GM19351 (cell line): ENCODE results near the gene SMCO2.

Source experiments
- ATAC-seq: cut with Tn5 transposase; IDR thresholded peaks from one replicate; pipeline ENCODE4 v1.9.1; 2021; ENCODE audit warnings: mild to moderate bottlenecking, moderate library complexity; ENCODE audit not compliant: unreplicated experiment

Gene SMCO2

DNA sequence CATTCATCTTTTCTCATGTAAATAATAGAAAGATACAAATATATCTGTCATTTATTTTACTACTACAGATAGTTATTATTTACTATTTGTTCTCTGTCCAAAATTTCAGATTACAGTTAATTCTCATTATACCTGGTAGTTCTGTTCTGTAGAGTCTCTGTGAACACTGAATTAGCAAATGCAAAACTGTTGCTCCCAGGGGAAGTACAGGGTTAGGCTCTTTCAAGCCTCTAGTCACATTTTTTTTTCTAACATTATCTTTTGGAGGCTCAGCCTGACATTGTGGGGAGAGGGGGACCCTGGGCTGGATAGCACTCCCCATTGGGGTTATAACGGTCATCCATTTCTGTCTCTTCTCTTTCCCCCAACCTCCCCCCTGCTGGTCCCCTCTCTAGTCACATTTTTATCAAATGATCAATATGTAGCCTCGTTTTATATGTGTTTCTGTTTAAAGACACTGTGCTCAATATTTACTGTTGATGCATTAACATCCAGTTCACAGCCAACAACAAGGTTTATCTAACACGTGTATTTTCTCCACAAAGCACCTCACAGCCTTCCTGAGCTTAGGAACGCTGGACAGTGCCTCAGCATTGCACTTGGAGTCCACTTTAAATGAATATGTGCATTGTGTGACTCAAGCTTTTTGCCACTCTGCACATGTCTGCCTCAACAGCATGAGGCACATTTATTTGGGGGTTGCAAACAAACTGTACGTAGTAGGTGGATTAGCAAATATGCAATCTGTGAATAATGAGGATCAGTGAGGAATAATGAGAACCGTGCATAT, 4.7 kb downstream of the SMCO2 start:
- no peak for ATAC-seq

DNA sequence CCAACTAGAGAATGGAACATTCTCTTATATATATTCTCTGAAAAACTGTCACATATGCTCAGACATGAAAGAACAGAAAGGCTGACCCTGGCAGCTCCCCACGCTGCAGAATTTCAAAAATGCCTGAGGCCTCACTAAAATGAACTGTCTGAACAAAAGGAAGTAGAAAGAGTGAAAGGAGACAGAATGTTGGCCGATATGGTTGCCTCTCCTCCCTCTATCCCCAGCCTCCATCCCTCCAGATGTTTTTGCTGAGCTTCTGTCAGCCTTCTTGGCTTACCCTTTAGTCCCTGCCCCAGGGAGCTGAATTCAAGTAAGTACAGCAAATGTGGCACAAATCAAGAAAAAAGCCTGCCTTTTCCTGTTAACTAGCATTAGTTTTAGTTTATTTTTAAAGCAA, 6.9 kb downstream of the SMCO2 start:
- no peak for ATAC-seq

DNA sequence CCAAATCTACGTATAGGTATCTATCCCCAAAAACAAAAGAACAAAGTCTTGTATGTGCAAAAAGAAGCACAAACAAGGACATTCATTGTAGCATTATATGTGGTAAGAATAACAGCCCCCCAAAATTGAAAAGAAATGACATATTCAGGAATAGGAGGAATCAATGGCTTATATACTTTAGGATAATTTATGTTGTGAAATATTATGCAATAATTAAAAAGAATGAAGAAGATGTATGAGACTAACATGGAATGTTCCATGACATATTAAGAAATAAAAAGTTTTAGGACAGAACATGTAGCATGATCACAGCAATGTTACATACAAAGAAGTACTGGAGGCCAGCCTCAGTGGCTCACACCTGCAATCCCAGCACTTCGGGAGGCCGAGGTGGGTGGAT, 9.1 kb downstream of the SMCO2 start:
- no peak for ATAC-seq

DNA sequence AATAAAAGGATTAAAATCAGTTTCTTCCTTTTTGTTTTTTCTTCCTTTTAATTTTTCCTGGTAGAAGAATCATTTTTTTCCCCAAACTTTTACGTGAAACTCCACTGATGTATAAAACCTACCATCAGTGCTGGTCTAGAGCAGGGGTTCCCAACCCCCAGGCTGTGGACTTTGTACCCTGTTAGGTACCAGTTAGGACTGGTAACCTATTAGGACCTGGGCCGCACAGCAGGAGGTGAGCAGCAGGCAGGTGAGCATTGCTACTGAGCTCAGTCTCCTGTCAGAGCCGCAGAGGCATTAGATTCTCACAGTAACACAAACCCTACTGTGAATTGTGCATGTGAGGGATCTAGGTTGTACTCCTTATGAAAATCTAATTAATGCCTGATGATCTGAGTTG, 10.1 kb downstream of the SMCO2 start:
- ATAC-seq, result no peak

DNA sequence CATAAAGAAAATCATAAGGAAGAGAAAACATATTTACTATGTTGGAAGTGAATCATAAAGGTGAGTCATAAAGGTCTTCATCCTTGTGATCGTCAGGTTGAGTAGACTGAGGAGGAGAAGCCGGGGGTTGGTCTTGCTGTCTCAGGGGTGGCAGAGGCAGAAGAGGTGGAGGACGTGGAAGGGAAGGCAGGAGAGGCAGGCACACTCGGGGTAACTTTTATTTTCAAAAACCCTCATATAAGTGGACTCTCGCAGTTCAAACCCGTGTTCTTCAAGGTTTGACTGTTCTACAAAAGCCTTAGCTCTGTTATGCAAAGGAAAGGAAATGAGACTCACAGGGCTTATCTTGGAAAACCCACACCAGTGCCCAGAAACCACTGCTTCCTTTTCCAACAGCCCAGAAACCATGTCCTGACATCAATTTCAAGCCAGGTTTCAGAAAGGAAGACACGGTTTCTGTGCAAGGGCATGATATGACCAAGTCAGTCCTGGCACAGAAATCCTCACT, 14.0 kb downstream of the SMCO2 start:
- ATAC-seq, result no peak

DNA sequence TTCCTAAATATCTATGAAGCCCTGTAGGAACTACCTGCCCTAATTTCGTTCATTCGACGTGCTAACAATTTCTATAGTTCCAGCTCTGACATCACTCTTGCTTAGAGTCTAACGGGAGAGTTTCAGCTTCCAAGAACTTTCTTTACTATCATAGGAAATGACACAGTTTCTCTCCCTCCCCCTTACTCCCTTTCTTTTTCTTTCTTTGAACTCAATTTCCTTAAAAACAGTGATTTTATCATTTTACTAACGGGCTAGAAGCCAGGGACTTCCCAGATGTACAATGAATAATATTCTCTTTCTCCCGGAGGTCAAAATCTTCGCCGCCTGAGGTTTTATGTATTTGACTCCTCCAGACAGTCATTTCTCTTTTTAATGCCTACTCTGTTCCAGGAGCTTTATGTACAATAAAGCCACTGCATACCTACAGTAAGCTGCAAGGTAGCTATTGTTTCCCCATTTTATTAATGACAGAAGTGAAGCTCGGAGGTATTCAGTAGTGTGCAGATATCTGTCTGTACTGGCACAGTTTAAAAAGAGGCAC, 15.7 kb downstream of the SMCO2 start:
- no peak for ATAC-seq

DNA sequence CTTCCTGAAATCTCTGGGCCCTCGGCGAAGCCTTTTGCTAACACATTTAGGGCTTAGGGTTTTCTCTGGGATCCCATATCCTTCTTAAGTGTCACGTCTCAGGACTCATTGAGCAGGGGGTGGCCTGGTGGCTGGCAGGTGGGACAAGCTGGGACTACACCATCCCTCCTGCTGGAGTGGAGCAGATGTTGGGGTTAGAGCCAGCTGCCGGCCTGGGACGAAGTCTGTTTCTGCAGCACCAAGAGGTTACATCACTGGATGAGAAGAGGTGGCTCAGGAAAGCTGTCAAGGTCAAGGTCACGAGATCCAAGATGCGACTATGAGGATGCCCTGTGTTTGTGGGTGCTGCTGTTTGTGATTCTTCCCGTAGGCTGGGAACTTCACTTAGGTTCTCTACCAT, 16.3 kb downstream of the SMCO2 start:
- no peak for ATAC-seq

DNA sequence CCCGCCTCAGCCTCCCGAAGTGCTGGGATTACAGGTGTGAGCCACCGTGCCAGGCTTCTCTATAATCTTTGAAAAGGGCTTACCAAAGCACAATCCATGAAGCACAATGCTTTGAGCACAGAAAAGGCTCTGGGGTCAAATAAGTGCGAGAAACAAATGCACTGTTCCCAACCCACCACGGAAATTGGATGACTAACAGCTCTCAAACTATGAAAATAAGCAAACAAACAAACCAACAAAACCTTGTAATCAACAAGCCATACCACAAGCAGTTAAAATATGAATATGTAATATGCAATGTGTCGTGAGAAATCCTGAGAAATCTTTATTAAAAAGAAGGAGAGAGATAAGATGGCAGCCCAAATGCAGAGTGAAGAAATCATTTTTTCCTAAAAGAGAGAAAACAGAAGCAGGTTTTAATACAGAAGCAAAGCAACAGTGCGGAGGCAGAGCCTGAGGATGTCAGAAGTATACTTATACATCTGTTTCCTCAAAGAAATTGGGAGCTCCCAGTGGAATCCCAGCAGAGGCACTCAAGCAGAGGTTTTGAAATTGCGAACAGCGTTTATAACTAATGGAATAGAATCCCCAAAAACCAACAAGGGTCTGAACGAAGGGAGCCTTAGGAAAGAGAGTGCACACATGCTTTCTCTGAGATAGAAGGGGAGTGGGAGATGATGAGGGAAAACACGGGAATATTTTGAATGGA, 17.1 kb downstream of the SMCO2 start:
- ATAC-seq, result no peak

DNA sequence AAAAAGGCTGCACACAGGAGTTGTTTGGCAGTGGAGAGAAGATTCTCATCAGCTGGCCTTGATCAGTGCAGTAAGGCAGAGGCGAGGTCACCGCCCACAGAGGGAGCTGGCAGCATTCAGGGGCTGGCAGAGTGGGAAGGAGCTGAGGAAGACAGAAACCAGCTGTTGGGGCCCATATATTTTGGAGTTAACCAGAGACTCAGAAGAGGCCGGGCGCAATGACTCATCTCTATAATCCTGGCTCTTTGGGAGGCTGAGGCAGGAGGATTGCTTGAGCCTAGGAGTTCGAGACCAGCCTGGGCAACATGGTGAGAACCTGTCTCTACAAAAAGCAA, 17.7 kb downstream of the SMCO2 start:
- no peak for ATAC-seq

DNA sequence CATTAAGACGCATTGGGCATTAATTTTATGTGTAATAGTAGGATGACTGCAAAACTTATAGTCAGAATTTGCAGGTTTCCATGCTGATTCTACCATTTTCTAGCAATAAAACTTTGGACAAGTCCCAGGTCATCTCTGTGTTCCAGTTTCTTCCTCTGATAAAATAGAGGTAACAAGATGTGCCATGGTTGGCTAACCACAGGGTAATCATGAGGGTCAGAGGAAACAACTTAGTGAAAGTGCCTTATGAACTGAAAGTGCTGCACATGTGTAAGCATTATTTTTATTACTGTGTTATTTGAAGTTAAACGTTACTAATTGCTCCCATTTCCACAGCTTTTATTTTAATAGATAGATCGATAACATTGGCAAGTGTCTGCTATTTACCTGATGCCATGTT, 21.1 kb downstream of the SMCO2 start:
- ATAC-seq, result no peak

DNA sequence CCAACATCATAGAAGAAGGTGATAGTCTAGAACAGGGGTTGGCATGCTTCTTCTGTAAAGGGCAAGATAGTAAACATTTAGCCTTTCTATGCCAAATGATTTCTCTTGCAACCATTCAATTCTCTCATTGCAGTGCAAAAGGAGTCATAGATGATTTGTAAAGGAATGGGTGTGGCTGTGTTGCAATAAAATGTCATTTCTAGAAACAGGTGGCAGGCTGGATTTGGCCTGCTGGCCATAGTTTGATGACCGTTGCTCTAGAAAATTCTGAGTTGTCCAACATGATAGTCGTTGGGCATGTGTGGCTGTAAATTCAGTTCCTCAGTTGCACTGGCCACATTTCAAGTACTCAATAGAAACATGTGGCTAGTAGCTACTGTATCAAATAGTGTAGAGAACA, 21.7 kb downstream of the SMCO2 start:
- ATAC-seq, result no peak

DNA sequence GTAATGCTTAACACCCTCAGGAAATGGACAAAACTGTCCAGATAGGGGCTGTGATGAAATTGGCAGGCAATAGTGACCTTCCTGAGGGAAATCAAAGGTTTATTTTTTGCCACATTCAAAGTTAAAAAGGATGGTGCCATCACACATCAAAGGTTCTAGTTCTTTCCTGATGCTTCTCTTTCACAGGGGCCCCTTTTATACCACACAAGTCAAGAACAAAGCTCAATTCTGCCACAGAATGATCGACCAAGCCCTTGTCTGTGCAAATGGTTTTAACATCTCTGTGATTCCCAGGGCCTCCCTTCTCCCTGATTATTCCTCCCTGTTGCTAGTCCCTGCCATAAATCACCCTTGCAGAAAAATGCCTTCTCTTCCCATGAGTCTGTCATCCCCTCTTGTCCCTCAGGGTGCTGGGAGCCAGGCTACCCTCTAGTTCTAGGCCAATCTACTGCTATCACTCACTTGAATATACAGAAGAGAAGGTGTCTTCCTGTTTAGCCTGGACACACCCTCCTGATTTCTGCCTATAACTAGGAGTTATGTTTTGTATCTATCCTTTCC, 22.7 kb downstream of the SMCO2 start:
- ATAC-seq, result no peak

DNA sequence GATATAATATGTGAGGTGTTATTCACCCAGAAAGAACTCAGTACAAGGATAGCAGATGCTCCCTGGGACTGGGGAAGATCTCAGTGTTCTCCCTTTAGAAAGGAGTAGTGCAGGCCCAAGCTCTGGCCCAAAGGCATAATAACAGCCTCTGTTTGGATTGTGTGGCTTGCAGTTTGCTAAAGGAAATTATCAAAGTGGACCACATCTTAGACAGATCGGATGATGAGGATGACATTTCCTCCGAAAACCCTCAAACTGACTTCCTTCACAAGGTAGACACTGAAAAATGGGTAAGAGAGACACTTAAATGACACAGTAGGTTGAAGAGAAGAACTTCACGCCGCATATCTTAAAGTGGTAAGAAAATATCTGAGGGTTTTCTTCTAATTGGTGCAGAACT, 26.1 kb downstream of the SMCO2 start:
- no peak for ATAC-seq

DNA sequence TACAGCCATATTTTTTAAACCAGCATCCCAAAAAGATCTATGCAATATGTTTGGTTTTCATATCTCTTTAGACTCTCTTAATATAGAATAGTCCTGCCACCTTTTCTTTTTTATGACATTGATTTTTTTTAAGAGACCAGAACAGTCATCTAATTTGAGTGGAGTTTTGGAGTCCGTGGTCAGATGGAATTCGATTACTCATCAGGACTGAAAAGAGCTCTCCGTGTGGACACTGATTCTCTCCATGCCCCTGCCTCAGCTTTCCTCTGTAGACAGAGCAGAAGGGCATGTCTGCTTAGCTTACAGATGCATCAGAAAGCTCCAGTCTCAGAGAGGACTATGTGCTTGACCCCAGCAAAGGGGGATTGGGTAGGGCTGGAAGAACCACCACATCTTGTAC, 27.8 kb downstream of the SMCO2 start:
- no peak for ATAC-seq

DNA sequence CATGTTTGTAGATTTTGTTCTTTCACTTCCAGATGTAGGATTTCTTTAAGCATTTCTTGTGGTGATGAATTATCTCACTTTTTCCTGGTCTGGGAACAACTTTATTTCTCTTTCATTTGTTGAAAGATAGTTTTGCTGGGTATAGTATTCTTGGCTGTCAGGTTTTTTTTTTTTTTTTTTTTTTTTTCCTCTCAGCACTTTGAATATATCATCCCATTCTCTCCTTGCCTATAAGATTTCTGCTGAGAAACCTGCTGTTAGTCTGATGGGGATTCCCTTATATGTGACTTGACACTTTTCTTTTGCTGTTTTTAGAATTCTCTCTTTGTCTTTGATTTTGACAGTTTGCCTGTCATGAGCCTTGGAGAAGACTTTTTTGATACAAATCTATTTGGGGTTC, 30.5 kb downstream of the SMCO2 start:
- no peak for ATAC-seq

DNA sequence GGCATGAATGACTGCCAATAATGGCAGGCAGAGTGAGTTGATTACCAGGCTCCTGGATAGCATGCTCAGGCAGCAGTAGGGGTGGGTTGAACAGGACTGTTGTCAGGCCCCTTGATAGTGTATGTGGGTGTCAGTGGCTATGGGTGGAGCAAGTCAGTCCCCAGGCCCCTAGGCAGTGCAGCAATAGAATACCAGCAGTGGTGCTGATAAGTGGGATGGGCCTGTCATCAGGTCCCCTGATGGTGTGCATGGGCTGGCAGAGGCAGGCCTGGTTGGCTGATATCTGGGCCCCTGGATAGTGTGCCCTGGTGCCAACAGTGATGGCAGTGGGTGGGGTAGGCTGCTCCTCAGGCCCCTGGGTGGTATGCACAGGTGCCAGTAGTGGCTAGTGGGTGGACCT, 32.4 kb downstream of the SMCO2 start:
- no peak for ATAC-seq

DNA sequence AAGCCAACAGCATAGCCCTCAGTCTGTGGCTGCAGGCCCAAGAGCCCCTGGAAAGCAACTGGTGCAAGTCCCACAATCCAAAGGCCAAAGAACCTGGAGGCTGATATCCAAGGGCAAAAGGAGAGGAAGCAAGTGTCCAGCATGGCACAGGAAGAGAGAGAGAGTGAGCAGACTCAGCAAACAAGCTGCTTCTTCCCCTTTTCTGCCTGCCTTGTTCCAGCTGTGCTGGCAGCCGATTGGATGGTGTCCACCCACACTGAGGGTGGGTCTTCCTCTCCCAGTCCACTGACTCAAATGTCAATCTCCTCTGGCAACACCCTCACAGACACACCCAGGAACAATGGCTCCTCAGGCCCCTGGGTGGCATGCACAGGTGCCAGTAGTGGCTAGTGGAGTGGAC, 33.5 kb downstream of the SMCO2 start:
- ATAC-seq, result no peak

DNA sequence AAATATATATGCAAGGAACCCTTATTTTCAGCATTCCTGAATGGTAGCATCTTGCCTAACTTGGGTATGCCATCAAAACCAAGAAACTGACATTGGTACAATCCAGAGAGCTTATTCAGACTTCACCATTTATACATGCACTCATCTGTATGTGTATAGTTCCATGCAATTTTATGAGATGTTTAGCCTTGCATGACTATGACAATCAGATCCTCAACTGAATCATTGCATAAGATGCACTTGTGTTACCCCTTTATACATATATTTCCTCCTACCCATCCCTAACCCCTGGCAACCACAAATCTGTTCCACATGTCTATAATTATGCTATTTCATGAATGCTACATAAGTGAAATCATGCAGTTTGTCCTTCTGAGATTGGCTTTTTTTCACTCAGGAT, 40.4 kb downstream of the SMCO2 start:
- no peak for ATAC-seq

DNA sequence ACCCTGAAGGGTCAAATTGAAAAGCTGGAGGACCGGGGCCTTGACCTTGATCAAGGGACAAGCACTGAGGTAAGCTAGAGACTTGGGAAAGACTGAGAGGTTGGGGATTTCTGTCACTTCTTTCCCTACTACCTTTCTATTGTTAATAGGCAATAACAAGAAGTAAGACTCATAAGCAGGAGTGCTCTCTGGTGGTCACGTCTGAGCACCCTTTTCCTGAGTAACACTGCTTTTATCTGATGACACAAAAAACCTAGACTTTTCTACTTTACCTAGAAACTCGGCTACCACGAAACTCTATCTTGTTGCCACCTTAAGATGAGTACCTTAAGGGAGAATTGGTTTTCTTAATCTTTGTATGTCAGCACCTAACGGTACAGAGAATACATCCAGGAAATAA, 41.9 kb downstream of the SMCO2 start:
- no peak for ATAC-seq

DNA sequence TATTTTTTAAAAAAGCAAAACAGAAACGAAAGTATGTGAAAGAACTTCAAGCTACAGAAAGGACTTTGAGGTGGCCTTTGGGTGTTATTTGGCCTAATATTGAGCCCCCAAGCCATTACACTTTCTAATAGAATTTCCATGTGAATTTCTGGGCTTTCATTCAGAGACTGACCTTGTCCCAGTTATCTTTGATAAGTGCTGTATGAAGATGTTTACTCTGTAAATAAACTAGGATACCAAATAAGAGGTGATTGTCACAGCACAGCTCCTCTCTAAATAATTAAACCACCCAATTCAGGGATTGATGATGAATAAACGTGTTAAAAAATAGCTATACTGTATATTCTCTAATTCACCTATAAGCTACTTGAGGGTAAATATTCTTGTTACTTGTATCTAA, 44.7 kb downstream of the SMCO2 start:
- ATAC-seq, result no peak

DNA sequence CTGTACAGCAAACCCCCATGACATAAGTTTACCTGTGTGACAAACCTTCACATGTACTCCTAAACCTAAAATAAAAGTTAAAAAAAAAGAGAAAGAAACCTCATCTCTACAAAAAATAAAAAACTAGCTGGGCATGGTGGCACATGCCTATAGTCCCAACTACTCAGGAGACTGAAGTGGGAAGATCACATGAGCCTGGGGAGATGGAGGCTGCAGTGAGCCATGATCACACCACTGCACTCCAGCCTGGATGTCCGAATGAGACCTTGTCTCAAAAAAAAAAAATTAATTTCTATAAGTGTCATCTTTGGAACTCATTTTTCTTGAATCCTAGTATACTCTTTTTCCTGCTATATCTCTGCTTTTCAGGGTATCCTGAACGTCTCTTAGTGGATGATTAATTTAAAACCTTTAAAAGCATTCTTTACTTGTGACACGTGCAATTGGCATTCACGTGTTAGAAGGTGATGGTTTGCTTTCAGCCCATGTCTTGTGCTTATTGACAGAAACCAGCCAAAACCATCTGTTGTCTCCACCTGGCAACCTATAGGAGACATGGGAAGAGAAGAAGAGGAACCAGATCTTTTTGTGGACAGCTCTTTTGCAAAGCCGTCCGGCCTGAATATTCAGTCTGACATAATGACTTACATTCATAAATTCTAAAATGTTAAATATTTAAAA, 46.9 kb downstream of the SMCO2 start:
- no peak for ATAC-seq
